Measurements from ENCODE around the gene LEF1. TPM values are rescaled to one million over a fixed set of nuclear protein-coding genes. Genes with fewer than 3 reads are reported as not detected.

Gene LEF1
- total and polyA plus RNA-seq, 2 of the 8 experiments (the other 6 are each of a cell fraction or from before 2014, with no cell fraction given): 2.6 to 5.2 TPM

DNA sequence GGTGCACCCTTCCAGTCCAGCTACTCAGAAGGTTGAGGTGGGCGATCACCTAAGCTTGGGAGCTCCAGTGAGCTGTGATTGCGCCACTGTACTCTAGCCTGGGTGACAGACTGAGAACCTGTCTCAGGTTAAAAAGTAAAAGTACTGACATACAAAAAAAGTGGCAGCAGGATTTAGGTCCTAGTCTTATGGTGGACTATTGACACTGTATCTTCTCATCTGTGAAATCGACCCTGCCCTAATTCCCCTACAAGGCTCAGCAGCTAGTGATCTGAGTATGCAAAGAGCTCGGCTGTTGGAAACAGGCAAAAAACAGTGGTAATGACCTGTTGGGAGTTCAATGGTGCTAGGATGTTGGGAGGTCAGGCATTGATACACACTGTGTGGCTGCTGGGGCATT lies 57.0 kb downstream of the LEF1 start:
- Histone ChIP-seq H3K9ac (replicated peaks in 1 of 4; ENCODE audit: extremely low read depth in 1 of 4, low read depth in 3 of 4, low read length in 3 of 4) (no peak overlapping the region), H4K8ac (ENCODE audit: extremely low read depth, insufficient read depth, low read length) (no peak overlapping the region), H4K91ac (replicated peaks; ENCODE audit: insufficient read length, low read length) (no peak overlapping the region), H3K79me2 (ENCODE audit: control insufficient read depth in 1 of 2, insufficient read depth in 2 of 2, low read length in 2 of 2) (no peaks in the 10 kb centered on the region), H3K9me3 (ENCODE audit: insufficient read depth in 2 of 2, low read depth in 1 of 2, low read length in 1 of 2) (no peaks in the 10 kb centered on the region), H3K79me1 (ENCODE audit: low read depth, low read length) (no peaks in the 10 kb centered on the region), H3K23me2 (ENCODE audit: low read depth, low read length) (no peaks in the 10 kb centered on the region; the same call in 1 of the 2 replicates), H2AK5ac (ENCODE audit: low read depth, low read length) (no peak overlapping the region), H3K18ac (ENCODE audit: extremely low read depth, low read length) (no peak overlapping the region), H3K56ac (replicated peaks; ENCODE audit: insufficient read length, low read depth, low read length) (no peak overlapping the region), H2BK15ac (ENCODE audit: low read length) (no peak overlapping the region), H4K5ac (ENCODE audit: insufficient read length, low read depth, low read length) (no peak overlapping the region), H2BK12ac (ENCODE audit: low read depth, low read length) (no peak overlapping the region), H3K27me3 (replicated peaks in 1 of 4; ENCODE audit: control insufficient read depth in 3 of 4, extremely low read depth in 1 of 4, insufficient read depth in 3 of 4, low read length in 3 of 4) (no peaks in the 10 kb centered on the region), H2AFZ (ENCODE audit: low read length) (no peak overlapping the region), H2BK20ac (ENCODE audit: low read length) (no peak overlapping the region), H3K23ac (ENCODE audit: insufficient read length) (no peak overlapping the region), H3K4ac (replicated peaks; ENCODE audit: insufficient read length, low read depth, low read length) (no peak overlapping the region), H3K4me3 (ENCODE audit: extremely low read depth in 1 of 4, insufficient read depth in 2 of 4, low read depth in 3 of 4, low read length in 4 of 4) (no peak overlapping the region), H2BK120ac (replicated peaks; ENCODE audit: low read depth, low read length) (no peak overlapping the region), H4K20me1 (replicated peaks in 1 of 2; ENCODE audit: control insufficient read depth in 1 of 2, insufficient read depth in 2 of 2, low read length in 2 of 2) (no peaks in the 10 kb centered on the region), H2BK5ac (ENCODE audit: low read depth, low read length) (no peak overlapping the region), H3K4me2 (ENCODE audit: insufficient read depth in 1 of 2, low read depth in 2 of 2, low read length in 2 of 2) (no peak overlapping the region), H3K14ac (ENCODE audit: insufficient read length) (no peak overlapping the region), H3K4me1 (replicated peaks in 1 of 4; ENCODE audit: control insufficient read depth in 3 of 4, insufficient read depth in 4 of 4, low read length in 3 of 4) (peaks cover 0 to 12% (median 8%) of the 10 kb centered on the region in 4 experiments; a peak in 5 of 7 replicates), H3K36me3 (ENCODE audit: control insufficient read depth in 2 of 4, insufficient read depth in 4 of 4, low read length in 3 of 4) (no peaks in the 10 kb centered on the region), H3K27ac (ENCODE audit: low read depth, low read length) (no peak overlapping the region)
- FAIRE-seq (no peak), DNase-seq (ENCODE audit: low read depth in 1 of 2, low spot score in 2 of 2) (no peak)
- POLR2A ChIA-PET (ENCODE audit: partially characterized antibody): no interaction called here
- CTCF ChIA-PET (ENCODE audit: partially characterized antibody): interaction anchor here (0.6 to 2.4 kb wide), 7 partner anchors 9 to 361 kb away, joined by 3 to 8 read pairs (median 3); no protein-coding TSS in a partner anchor
- WGBS, 2 experiments (ENCODE audit: extremely low coverage in 1 of 2, insufficient coverage in 1 of 2, insufficient read length in 1 of 2, insufficient replicate concordance in 2 of 2, low coverage in 1 of 2, low lambda C conversion rate in 2 of 2, missing lambda C conversion rate in 1 of 2): 91% methylated on average over 4 of the region's 4 CpGs; no CpG with 5 or more reads in 1 of the 2 experiments
- TF ChIP-seq CBX8 (IDR thresholded peaks at IDR 0.05; ENCODE audit: borderline replicate concordance, low read depth, low read length) (no peak), CTBP2 (IDR thresholded peaks at IDR 0.05; ENCODE audit: borderline replicate concordance, insufficient read depth, insufficient read length, low read length) (no peak), EGR1 (IDR thresholded peaks at IDR 0.05; ENCODE audit: borderline replicate concordance, low read depth, low read length) (no peak), GABPA (IDR thresholded peaks at IDR 0.05; ENCODE audit: borderline replicate concordance, insufficient read depth, low read length) (no peak)

All from H1 (cell line).